T-cell (primary cell): ENCODE results near the gene CBARP. TPM values are rescaled to one million over a fixed set of nuclear protein-coding genes. Genes with fewer than 3 reads are reported as not detected.

Source experiments
- ATAC-seq, 4 experiments: fragments of 200-7000 bp in 3 of 4; fragments of 150-1000 bp in 1 of 4; cut with Tn5 transposase; replicated peaks in 1 of 4; 1 replicate in 3 of 4; 2 replicates in 1 of 4; pipeline ENCODE4 v1.10.0; 2021; ENCODE audit warnings: moderate library complexity in 3 of 4, mild to moderate bottlenecking in 2 of 4, moderate number of reproducible peaks in 1 of 4
- CTCF ChIA-PET, 2 donors: fragments of 300-600 bp; sonication (Branson Sonifier 250); formaldehyde crosslinking; loops; one replicate each; lab custom pipeline; 2022; ENCODE audit warnings: antibody characterized with exemption in 2 of 2; lab: Charles Lee
- POLR2A ChIA-PET, 2 donors: fragments of 300-600 bp; sonication (Branson Sonifier 250); formaldehyde crosslinking; loops; one replicate each; lab custom pipeline; 2022; ENCODE audit warnings: antibody characterized with exemption in 2 of 2; lab: Charles Lee
- DNase-seq, 35 experiments: peaks; one replicate each; pipeline versions ENCODE4 v3.0.0 to v3.0.0-alpha.2; 2013 to 2023
- H3K27ac ChIP-seq: one replicate; pipeline ENCODE4 v1.5.1; 2013; ENCODE audit warnings: low read length
- H3K27me3 ChIP-seq, 2 experiments: replicated peaks in 1 of 2; 1 replicate in 1 of 2; 2 replicates in 1 of 2; pipeline versions ENCODE4 v1.6.1 to v1.7.0; 2013; ENCODE audit warnings: low read length in 1 of 2, mixed read lengths in 1 of 2; ENCODE audit not compliant: control insufficient read depth in 2 of 2, insufficient read depth in 2 of 2; ENCODE audit errors: extremely low read depth in 1 of 2
- H3K36me3 ChIP-seq, 2 donors: 1 replicate in 1 of 2; 2 replicates in 1 of 2; pipeline versions ENCODE4 v1.6.1 to v1.7.0; 2013; ENCODE audit warnings: low read length in 1 of 2; ENCODE audit not compliant: control insufficient read depth in 2 of 2, insufficient read depth in 1 of 2; ENCODE audit errors: extremely low read depth in 1 of 2
- H3K4me1 ChIP-seq, 2 experiments: 1 replicate in 1 of 2; 2 replicates in 1 of 2; pipeline versions ENCODE4 v1.6.1 to v1.7.0; 2013; ENCODE audit warnings: low read length in 2 of 2, mixed read lengths in 1 of 2; ENCODE audit not compliant: insufficient read depth in 2 of 2, control insufficient read depth in 1 of 2; ENCODE audit errors: extremely low read depth in 1 of 2
- H3K4me3 ChIP-seq, 2 donors: 1 replicate in 1 of 2; 2 replicates in 1 of 2; pipeline versions ENCODE4 v1.5.1 to v1.7.0; 2013; ENCODE audit warnings: mild to moderate bottlenecking in 2 of 2, low read length in 1 of 2, moderate library complexity in 1 of 2; ENCODE audit not compliant: control insufficient read depth in 1 of 2; ENCODE audit errors: extremely low read depth in 1 of 2
- H3K9me3 ChIP-seq: 2 replicates; pipeline ENCODE4 v1.7.0; 2013
- H3K27ac Mint-ChIP-seq, 2 donors: one replicate each; pipeline ENCODE4 v1.8.0; 2020 to 2021; ENCODE audit warnings: mild to moderate bottlenecking in 2 of 2, mixed read lengths in 2 of 2
- H3K27me3 Mint-ChIP-seq, 2 donors: one replicate each; pipeline ENCODE4 v1.8.0; 2021 to 2022; ENCODE audit warnings: mixed read lengths in 2 of 2
- H3K36me3 Mint-ChIP-seq: one replicate; pipeline ENCODE4 v1.8.0; 2021; ENCODE audit warnings: mixed read lengths
- H3K4me1 Mint-ChIP-seq, 3 donors: one replicate each; pipeline ENCODE4 v1.8.0; 2020 to 2022; ENCODE audit warnings: mixed read lengths in 3 of 3, mild to moderate bottlenecking in 1 of 3
- H3K4me3 Mint-ChIP-seq, 3 donors: one replicate each; pipeline ENCODE4 v1.8.0; 2020 to 2022; ENCODE audit warnings: mild to moderate bottlenecking in 3 of 3, mixed read lengths in 3 of 3, moderate library complexity in 3 of 3
- H3K9me3 Mint-ChIP-seq, 3 donors: one replicate each; pipeline ENCODE4 v1.8.0; 2020 to 2022; ENCODE audit warnings: mixed read lengths in 3 of 3
- WGBS: methylation state at CpG from one replicate; pipeline ENCODE4 v1.1.5; 2013; ENCODE audit warnings: missing lambda C conversion rate; ENCODE audit not compliant: insufficient coverage; 5-methylcytosine and 5-hydroxymethylcytosine counted together
- total RNA-seq, 35 experiments: library from RNA in 6 of 35; stranded (reverse) in 6 of 35; fragments of 120-200 nt in 1 of 35; gene quantifications; one replicate each; pipeline versions ENCODE4 v1.2.1 to v1.2.4 and lab custom pipeline; 2013 to 2026

CBARP gene
- total RNA-seq, 5 donors from 2014 or later (not counting 1 experiment from before 2014, with no cell fraction given) = 0.08 to 0.36 (median 0.23) TPM; not detected in 1

GRCh38 chr19:1216756-1217155, 21.0 kb downstream of the CBARP start:
- Histone ChIP-seq H3K27me3 (no peaks in the 10 kb centered on the region), H3K4me3 (no peak overlapping the region), H3K36me3 (peaks cover 16 to 35% of the 10 kb centered on the region in 2 donors), H3K9me3 (no peaks in the 10 kb centered on the region), H3K4me1 (peaks cover 11 to 25% of the 10 kb centered on the region in 2 experiments), H3K27ac (no peak overlapping the region)
- ChIA-PET POLR2A (interaction anchor here in 1 of 2 donors (0.7 kb wide), 1 partner anchor 1914 kb away, joined by 6 read pairs; no protein-coding TSS in a partner anchor), CTCF (interaction anchor here in 1 of 2 donors (0.5 kb wide), 1 partner anchor 12 kb away, joined by 4 read pairs; no protein-coding TSS in a partner anchor)
- no peak overlapping the region for H3K27ac Mint-ChIP-seq
- peaks cover 15 to 20% (median 20%) of the 10 kb centered on the region in 3 donors for H3K4me1 Mint-ChIP-seq
- peaks cover 8% of the 10 kb centered on the region for H3K36me3 Mint-ChIP-seq
- no peaks in the 10 kb centered on the region for H3K9me3 Mint-ChIP-seq
- no peak for DNase-seq
- WGBS = 81% methylated on average over 10 of the region's 12 CpGs
- H3K4me3 Mint-ChIP-seq = no peak overlapping the region
- H3K27me3 Mint-ChIP-seq = no peaks in the 10 kb centered on the region
- no peak for ATAC-seq

- Mint-ChIP-seq H3K4me1 (peaks cover 25 to 30% (median 28%) of the 10 kb centered on the region in 3 donors), H3K27ac (no peak overlapping the region), H3K4me3 (no peak overlapping the region), H3K27me3 (no peaks in the 10 kb centered on the region), H3K36me3 (peaks cover 8% of the 10 kb centered on the region), H3K9me3 (no peaks in the 10 kb centered on the region)
- DNase-seq (no peak), ATAC-seq (no peak)
- Histone ChIP-seq H3K4me1 (peaks cover 16 to 37% of the 10 kb centered on the region in 2 experiments), H3K36me3 (peaks cover 8 to 21% of the 10 kb centered on the region in 2 donors), H3K27me3 (no peaks in the 10 kb centered on the region), H3K27ac (peak overlapping the region; percentile 74), H3K9me3 (no peaks in the 10 kb centered on the region), H3K4me3 (no peak overlapping the region)
- 96% methylated on average over 20 of the region's 26 CpGs for WGBS
- CTCF ChIA-PET = no interaction called here
- POLR2A ChIA-PET = no interaction called here
Observed at GRCh38 chr19:1214862-1215731, 22.7 kb downstream of the CBARP start.

GRCh38 chr19:1214299-1214861, 23.4 kb downstream of the CBARP start:
- H3K4me1 Mint-ChIP-seq = peaks cover 29 to 37% (median 35%) of the 10 kb centered on the region in 3 donors
- no peak for ATAC-seq
- peaks cover 16 to 45% of the 10 kb centered on the region in 2 experiments for H3K4me1 ChIP-seq
- POLR2A ChIA-PET = no interaction called here
- no peaks in the 10 kb centered on the region for H3K27me3 ChIP-seq
- no peaks in the 10 kb centered on the region for H3K9me3 Mint-ChIP-seq
- peak overlapping the region in 2 of 3 donors; percentile 72 to 83 for H3K4me3 Mint-ChIP-seq
- H3K36me3 ChIP-seq = peaks cover 8 to 25% of the 10 kb centered on the region in 2 donors
- DNase-seq = no peak
- H3K27ac Mint-ChIP-seq = peak overlapping the region; percentile 92
- WGBS = 90% methylated on average over 14 of the region's 21 CpGs
- H3K36me3 Mint-ChIP-seq = peaks cover 10% of the 10 kb centered on the region
- no peak overlapping the region for H3K4me3 ChIP-seq
- peak overlapping the region; percentile 74 for H3K27ac ChIP-seq
- CTCF ChIA-PET = interaction anchor here (0.6 kb wide), 2 partner anchors 19 to 48 kb away, joined by 3 read pairs; no protein-coding TSS in a partner anchor
- no peaks in the 10 kb centered on the region for H3K27me3 Mint-ChIP-seq
- no peaks in the 10 kb centered on the region for H3K9me3 ChIP-seq

GRCh38 chr19:1213391-1214286, 24.2 kb downstream of the CBARP start:
- H3K9me3 ChIP-seq = no peaks in the 10 kb centered on the region
- Mint-ChIP-seq H3K4me1 (peaks cover 29 to 40% (median 38%) of the 10 kb centered on the region in 3 donors), H3K4me3 (peak overlapping the region; percentile 69 to 83 (median 72)), H3K9me3 (no peaks in the 10 kb centered on the region), H3K27me3 (no peaks in the 10 kb centered on the region), H3K27ac (peak overlapping the region; percentile 92), H3K36me3 (peaks cover 10% of the 10 kb centered on the region)
- WGBS = 64% methylated on average over 37 of the region's 39 CpGs
- no peaks in the 10 kb centered on the region for H3K27me3 ChIP-seq
- H3K4me1 ChIP-seq = peaks cover 16 to 52% of the 10 kb centered on the region in 2 experiments
- ChIA-PET POLR2A (no interaction called here), CTCF (interaction anchor here (0.6 kb wide), 3 partner anchors 19 to 80 kb away, joined by 3 read pairs; no protein-coding TSS in a partner anchor)
- peak overlapping the region; percentile 23 to 38 for H3K4me3 ChIP-seq
- peak; percentile 69 to 96 (median 72) for ATAC-seq
- DNase-seq = peak in 33 of 35 experiments; percentile 30 to 76 (median 56)
- H3K27ac ChIP-seq = peak overlapping the region; percentile 74
- H3K36me3 ChIP-seq = peaks cover 8 to 25% of the 10 kb centered on the region in 2 donors

- no peak for DNase-seq
- WGBS = 93% methylated on average over 23 of the region's 33 CpGs
Observed at GRCh38 chr19:1211494-1212234, 26.1 kb downstream of the CBARP start.

More at GRCh38 chr19:1211494-1212234, 26.1 kb downstream of the CBARP start:
- H3K4me1 Mint-ChIP-seq = peaks cover 41 to 47% (median 46%) of the 10 kb centered on the region in 3 donors
- no peaks in the 10 kb centered on the region for H3K9me3 ChIP-seq
- no peak for ATAC-seq
- no peak overlapping the region for H3K4me3 ChIP-seq
- peak overlapping the region in 2 of 3 donors; percentile 28 to 44 for H3K4me3 Mint-ChIP-seq
- peaks cover 0 to 2% of the 10 kb centered on the region in 2 experiments for H3K27me3 ChIP-seq
- H3K9me3 Mint-ChIP-seq = no peaks in the 10 kb centered on the region
- ChIA-PET POLR2A (no interaction called here), CTCF (no interaction called here)
- H3K27ac ChIP-seq = no peak overlapping the region
- peaks cover 16 to 72% of the 10 kb centered on the region in 2 experiments for H3K4me1 ChIP-seq
- H3K36me3 Mint-ChIP-seq = peaks cover 10% of the 10 kb centered on the region
- H3K27ac Mint-ChIP-seq = no peak overlapping the region
- peaks cover 5 to 17% of the 10 kb centered on the region in 2 donors for H3K36me3 ChIP-seq
- no peaks in the 10 kb centered on the region for H3K27me3 Mint-ChIP-seq
